NCI-H345 (cell line): ENCODE results near the gene SAMMSON.

ENCODE experiments used
- DNase-seq: peaks from one replicate; lab custom pipeline; 2025; lab: John Stamatoyannopoulos, UW

SAMMSON gene

DNA sequence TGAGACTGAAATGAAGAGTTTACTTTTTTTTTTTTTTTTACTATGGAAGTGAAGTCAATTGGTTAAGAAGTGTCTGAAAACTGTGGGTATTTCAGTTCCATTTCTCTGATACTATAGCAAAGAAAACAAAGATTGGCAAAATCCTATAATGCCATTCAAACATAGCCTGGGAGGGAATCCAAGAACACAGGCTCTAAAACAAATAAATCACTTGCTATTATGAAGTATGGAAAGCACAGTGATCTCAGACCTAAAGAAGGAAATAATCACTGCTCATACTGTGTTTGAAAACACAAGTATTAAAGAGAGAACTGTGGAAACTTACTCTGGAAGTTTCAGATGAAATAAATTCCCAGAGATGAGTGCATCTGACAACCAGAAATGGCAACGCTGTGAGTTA is 12.0 kb downstream of the SAMMSON start:
- DNase-seq: no peak

DNA sequence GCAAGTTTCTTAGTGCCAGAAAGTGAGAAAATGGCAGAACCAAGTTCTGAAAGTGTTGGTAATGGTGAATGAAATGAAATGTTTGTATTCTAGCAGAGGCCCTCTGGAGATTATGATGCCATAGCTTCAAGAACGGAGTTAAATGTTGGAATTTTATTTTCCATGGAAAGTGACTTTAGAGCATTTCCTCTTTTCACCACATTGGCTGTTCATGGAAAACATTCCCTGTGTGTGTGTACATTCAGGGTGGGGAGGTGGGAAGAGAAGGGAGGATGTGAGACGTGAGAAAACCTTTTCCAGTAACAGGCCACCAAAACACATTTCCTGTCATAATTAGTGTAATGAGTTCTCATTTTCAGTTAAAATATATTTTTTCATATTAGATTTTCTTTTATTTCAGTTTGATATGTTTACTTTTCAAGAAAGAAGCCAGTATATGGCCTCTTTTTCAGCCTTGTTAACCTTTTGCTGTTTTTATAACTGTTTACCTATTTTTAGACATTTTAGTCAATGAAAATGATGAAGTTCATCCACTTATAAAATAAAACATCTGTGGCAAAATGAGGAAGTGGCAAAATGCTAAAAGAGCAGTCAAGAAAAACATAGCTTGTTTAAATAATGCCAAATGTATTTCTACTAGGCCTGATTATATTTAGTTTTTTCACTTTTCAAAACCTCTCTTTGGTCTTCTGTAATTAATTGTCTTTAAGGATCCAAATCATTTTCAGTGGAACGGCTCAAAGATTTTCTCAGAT is 21.6 kb downstream of the SAMMSON start:
- no peak for DNase-seq

- DNase-seq: no peak
Measured at GRCh38 chr3:70028361-70028760, 28.8 kb downstream of the SAMMSON start.

DNA sequence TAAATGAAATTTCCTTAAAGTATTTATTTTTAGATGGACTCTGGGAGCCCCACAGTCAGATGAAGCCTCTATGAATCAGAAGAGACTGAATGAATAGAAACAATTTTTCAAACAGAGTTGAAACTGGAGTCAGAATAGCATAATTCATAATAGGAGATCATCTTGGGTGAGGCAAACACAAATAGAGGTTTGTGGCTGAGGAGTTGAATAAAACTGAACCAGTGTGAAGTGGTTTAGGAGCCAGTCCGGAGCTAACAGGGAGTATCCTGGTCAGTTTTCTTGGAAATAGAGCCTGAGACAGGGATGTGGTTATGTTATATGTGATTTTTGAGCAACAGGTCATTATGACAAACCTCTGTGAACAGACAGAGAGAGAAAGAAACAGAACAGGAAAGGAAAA is 39.2 kb downstream of the SAMMSON start:
- no peak for DNase-seq

GRCh38 chr3:70040386-70040785 is 40.9 kb downstream of the SAMMSON start:
- DNase-seq: no peak

DNA sequence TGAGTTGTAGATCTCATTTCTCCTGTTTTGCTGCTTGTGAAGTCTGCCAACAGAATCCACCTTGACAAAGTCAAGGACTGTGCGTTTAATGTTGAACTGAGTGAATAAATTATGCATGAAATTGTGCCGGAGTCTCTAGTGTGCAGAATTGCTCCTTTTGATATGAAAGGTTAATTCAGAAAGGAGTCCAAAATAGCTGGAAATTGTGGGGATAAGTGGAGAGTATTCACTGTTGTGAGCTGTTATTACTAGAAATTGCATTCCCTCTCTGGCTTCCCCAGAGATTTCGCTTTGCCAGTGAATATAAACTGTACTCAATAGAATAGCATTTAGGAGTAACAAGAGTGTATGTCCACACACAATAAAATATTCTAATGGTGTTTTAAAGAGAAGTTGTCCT is 43.1 kb downstream of the SAMMSON start:
- no peak for DNase-seq

GRCh38 chr3:70049761-70050160 is 50.2 kb downstream of the SAMMSON start:
- DNase-seq: no peak

- no peak for DNase-seq
Measured at GRCh38 chr3:70053293-70053692, 53.8 kb downstream of the SAMMSON start.

- DNase-seq: no peak
Measured at GRCh38 chr3:70056081-70056480, 56.5 kb downstream of the SAMMSON start.

DNA sequence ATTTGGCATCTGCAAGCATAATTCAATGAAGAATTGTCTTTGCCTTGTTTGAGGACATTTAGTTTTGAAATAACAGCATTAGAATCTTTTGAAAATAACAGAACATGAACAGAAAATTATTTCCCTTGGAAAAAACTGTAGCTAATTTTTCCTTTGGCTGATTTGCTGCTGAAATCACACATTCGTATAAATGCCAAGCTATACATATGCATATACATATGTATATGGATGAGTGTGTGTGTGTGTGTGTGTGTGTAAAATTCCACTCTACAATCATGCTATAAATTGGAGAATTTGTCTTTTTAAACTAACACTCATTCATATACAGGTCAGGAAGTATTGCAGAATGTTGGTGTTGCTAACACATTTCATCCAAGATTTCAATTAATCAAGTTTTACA is 57.9 kb downstream of the SAMMSON start:
- DNase-seq: no peak

- DNase-seq: no peak
Measured at GRCh38 chr3:70061096-70061495, 61.6 kb downstream of the SAMMSON start.

- no peak for DNase-seq
Measured at GRCh38 chr3:70064194-70064779, 64.8 kb downstream of the SAMMSON start.

- no peak for DNase-seq
Measured at GRCh38 chr3:70065696-70066253, 66.2 kb downstream of the SAMMSON start.

- no peak for DNase-seq
Measured at GRCh38 chr3:70067860-70068521, 68.5 kb downstream of the SAMMSON start.

DNA sequence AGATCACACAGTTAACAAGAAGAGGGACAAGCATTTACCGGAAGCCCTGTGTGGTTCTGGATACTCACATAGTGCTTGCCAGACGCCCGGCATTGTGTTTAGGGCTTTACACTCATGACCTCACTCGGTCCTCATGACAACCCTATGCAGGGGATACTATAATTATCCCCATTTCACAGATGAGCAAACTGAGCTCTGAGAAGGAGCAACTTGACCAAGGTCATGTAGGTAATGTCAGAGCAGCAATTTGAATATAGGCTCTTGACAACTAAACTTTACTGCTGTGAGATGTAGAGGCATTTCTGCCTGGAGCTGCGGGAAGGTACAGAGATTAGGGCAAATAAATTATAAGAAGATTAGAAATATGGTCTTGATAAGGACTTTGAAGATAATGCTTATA is 70.0 kb downstream of the SAMMSON start:
- DNase-seq: no peak

DNA sequence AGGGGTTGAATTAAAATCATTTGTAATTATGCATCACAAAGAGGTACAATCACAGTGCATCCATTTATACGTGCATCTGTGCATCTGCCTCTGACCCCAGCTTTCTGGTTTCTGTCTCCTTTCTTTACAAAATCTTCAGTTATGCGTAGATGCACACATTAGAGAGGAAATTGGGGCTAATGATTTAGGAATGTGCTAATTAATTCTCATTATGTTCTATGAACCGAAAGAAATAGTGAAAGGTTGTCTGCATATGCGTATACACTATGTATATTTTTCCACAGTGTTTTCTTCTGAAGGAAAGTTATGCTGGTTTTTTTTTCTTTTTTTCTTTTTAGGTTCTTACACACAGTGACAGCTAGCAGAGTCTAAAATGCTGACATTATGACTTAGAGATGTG is 71.6 kb downstream of the SAMMSON start:
- no peak for DNase-seq

- no peak for DNase-seq
Measured at GRCh38 chr3:70072180-70072579, 72.6 kb downstream of the SAMMSON start.

- no peak for DNase-seq
Measured at GRCh38 chr3:70072754-70073153, 73.2 kb downstream of the SAMMSON start.

DNA sequence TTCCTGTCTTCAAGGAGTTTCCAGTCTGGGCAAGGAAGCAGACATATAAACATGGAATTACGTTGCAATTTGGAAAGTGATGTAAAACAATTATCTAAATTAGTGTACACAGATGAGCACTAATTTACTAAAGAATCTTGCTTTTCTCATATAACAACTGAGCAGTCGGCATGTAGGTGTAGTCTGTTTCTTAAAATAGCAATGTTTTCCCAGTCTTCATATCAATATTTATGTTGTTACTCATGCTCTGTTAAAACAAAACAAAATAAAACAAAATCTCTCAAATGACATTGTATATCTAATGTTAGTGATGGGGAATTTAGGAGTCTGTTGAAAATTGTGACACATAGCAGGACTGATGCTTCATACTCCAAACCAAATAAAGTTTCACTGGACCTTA is 75.6 kb downstream of the SAMMSON start:
- DNase-seq: no peak

- no peak for DNase-seq
Measured at GRCh38 chr3:70076396-70076795, 76.9 kb downstream of the SAMMSON start.

DNA sequence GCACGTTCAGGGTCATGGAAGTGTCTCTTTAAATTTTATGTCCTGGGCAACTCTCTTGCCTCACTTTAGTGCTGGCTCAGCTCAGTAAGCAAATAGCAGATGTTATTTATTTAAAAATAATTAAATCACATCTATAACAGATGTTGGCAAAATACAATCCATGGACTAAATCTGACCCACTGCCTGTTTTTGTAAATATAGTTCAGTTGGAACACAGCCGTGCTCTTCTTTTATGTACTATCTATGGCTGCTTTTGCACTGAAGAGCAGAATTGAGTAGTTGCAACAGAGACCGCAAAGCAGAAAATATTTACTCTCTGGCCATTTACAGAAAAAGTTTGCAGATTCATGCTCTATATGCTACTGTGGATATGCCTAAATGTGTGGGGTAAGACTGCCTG is 79.2 kb downstream of the SAMMSON start:
- no peak for DNase-seq

DNA sequence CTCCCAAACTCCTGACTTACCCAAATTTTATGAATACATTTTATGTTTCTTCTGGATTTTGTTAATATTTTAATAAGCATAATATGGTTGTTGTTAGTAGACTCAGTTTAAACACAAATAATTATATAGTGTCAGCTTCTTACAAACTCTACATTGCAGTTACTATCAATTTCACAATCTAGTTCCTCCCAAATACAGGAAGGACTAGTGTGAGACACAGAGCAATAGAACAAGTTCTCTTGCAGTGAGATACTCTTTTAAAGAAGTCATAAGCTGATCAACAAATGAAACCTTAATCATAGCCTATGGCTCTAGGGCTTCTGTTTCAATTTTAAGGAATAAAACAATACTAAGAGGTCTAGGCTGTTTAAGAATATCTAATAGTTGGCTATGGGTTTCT is 86.1 kb downstream of the SAMMSON start:
- no peak for DNase-seq

DNA sequence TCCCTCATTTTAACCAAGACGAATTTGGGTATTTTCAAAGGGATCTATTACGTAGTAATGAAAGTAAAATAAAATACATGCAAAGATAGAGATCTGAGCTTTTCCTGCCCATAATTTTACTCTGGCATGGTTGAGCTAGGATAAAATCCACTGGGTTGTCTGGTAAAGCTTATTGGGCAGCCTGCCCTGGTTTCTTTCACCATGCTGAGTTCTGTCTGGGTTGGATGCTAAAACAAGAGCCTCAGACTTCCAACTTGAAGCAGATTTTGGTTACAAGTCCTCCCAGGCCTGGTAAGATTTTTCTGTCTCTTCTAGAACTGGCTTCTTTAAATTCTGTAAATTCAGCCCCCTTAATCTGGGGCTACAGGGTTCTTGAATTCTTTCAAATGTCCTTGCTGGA is 86.8 kb downstream of the SAMMSON start:
- no peak for DNase-seq
